ENCODE data around the gene GALNT14.

GALNT14 gene

DNA sequence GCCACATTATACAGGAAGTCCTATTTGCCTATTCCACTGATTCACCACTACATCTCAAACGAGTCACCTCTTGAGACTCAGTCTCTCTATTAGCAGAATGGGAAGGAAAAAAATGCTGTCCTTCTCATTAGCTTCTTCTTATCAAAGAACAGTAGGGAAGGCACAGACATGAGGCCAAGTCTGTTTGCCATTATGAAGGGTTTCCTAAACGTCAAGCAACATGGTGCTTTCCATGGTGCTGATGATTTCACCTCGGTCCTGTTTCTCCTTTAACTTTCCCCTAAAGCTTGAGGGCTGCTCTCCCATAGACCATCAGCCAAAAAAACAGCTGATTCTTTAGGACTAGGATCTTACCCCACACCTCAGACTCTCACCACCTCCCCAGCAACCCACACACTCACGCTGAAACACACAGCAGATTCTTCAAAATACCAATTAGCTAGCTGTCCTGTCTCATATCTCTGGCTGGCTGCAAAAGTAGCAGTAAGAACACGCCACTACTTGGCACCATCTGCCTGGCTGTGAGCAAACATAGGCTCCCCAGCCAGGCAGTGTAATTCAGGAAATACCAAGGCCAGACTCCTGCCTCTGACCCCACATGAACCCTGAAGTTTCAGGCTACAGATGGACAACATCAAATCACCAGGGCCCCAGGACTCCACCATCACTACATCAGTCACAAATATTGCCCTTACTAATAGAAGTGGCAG, 30.5 kb downstream of the GALNT14 start:
- no peak for TF ChIP-seq CTCF (IDR thresholded peaks at IDR 0.05; ENCODE audit: low read depth, low read length)

GRCh38 chr2:31101701-31102100, 36.5 kb downstream of the GALNT14 start:
- TF ChIP-seq CTCF (IDR thresholded peaks at IDR 0.05; ENCODE audit: low read depth, low read length): no peak
- no peak overlapping the region for H3K4me3 ChIP-seq (ENCODE audit: low read depth, low read length)

More for the DNA sequence above, 30.5 kb downstream of the GALNT14 start:
- H3K4me3 ChIP-seq (ENCODE audit: low read depth, low read length): no peak overlapping the region

DNA sequence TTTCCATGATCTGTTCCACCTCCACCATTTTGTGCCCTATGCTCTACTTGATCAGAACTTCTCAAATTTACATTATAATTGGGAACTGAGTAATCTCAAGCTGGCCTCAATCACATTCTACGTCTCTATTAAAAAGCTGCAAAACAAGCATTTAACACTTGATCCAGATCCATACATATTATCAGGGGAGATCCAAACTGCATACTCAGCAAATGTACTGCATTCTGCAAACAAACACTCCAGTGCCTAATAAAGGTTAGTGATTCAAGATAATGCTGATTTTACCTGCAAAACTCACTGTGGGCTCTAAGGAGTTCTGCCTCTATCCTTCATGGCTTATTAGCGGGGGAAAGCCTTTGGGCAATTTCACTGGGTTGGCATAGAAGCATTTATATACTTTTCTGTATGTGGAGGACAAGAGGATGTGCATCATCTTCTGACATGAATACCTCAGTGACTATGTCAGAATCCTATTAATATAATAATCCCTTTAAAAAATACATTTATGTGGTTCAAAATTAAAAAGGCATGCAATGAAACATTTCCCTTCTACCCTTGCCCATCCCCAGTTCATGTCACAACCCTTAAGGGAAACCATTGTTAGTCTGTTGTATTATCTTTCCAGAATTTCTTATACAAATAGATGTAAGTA, 40.2 kb downstream of the GALNT14 start:
- no peak overlapping the region for H3K4me3 ChIP-seq (ENCODE audit: low read depth, low read length)
- no peak for TF ChIP-seq CTCF (IDR thresholded peaks at IDR 0.05; ENCODE audit: low read depth, low read length)

- H3K4me3 ChIP-seq (ENCODE audit: low read depth, low read length): no peak overlapping the region
- TF ChIP-seq CTCF (IDR thresholded peaks at IDR 0.05; ENCODE audit: low read depth, low read length): no peak
These were observed 48.1 kb downstream of the GALNT14 start for GRCh38 chr2:31090188-31090587.

DNA sequence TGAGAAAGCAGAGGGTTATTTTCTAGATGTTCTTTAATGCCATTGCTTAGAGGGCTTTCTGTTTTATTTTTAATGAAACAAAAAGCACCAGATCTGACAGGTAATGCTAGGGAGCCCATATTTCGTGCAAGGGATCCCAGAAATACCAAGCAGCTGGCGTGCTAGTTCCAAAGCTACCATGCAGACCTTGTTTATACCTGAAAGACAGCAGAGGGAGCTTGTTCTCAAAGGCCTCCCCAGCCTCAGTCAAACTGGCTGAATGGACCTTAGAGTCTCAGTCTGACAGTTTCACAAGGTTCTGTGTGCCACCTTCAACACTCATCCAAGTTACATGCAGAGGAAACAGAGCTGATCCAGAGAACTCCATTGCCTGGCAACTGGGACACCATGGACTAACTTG, 48.6 kb downstream of the GALNT14 start:
- TF ChIP-seq CTCF (IDR thresholded peaks at IDR 0.05; ENCODE audit: low read depth, low read length): no peak

DNA sequence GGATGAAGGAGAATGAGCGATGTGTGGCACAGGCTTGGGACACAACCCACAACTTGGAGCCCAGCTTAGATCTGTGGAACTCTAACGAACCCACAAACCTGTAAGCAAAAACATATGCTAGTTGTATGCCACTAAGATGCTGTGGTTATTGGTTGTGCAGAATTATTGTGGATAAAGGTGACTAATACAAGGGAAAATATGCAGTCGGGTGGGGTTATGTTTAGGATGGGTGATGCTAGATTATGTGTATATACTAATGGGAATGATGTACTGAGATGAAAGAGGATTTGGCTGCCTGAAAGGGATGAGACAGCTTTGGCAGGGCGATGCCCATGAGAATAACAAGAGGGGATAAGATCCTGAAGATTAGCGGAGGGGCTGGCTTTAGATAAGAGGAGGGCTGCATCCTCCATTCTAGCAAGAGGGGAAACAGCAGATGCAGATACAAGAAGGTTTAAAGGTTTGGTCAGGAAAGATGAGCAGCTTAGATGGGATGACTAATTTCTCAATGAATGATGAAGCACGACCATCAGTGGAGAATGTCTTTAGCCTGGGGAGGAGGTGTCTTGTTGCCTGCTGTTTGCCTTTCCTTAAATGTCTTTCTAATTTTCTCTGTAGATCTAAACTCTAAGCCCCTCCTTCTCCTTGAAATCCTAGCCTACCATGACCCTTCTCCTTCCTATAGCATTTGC, 49.6 kb downstream of the GALNT14 start:
- no peak for TF ChIP-seq CTCF (IDR thresholded peaks at IDR 0.05; ENCODE audit: low read depth, low read length)
- no peak overlapping the region for H3K4me3 ChIP-seq (ENCODE audit: low read depth, low read length)

More for the DNA sequence above, 48.6 kb downstream of the GALNT14 start:
- H3K4me3 ChIP-seq (ENCODE audit: low read depth, low read length): no peak overlapping the region

DNA sequence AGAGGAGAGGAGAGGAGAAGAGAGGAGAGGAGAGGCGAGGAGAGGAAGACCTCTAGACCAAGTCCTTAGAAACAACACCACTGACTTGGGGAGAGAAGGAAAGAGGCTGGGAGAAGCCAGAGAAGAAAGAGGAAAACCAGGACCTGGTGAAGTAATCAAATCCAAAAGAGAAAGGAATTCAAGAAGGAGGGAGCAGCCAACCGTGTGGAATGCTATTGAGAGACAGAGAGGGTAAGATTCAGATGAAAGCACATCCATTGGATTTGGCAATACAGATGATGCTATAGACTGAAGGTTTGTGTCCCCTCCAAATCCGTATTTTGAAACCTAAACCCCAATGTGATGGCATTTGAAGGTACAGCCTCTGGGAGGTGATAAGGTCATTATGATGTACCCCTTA, 50.7 kb downstream of the GALNT14 start:
- no peak for TF ChIP-seq CTCF (IDR thresholded peaks at IDR 0.05; ENCODE audit: low read depth, low read length)
- no peak overlapping the region for H3K4me3 ChIP-seq (ENCODE audit: low read depth, low read length)

Measured in WI38 (cell line).